H1 (cell line): ENCODE data around the gene NFASC.

ENCODE experiments used
- CEBPB ChIP-seq: IDR thresholded peaks from 2 replicates; pipeline ENCODE4 v1.6.1; 2012; ENCODE audit warnings: low read depth, low read length
- CHD2 ChIP-seq: IDR thresholded peaks from 2 replicates; pipeline ENCODE4 v1.6.1; 2012; ENCODE audit warnings: low read length, improper control_type of control experiment
- CTCF ChIP-seq, 3 experiments: IDR thresholded peaks; 1 replicate in 2 of 3; 2 replicates in 1 of 3; pipeline versions ENCODE4 v1.5.1 to v1.6.1; 2011; ENCODE audit warnings: low read length in 3 of 3, mild to moderate bottlenecking in 3 of 3, inconsistent platforms in 2 of 3, low read depth in 1 of 3, moderate library complexity in 1 of 3; ENCODE audit not compliant: insufficient read depth in 1 of 3; ENCODE audit errors: control extremely low read depth in 1 of 3
- EZH2 ChIP-seq: fragments of 200-600 bp; sonication (generic); IDR thresholded peaks from 2 replicates; pipeline ENCODE4 v1.7.1; 2012; ENCODE audit warnings: low read depth, mild to moderate bottlenecking, moderate library complexity, low read length, inconsistent platforms; ENCODE audit not compliant: severe bottlenecking
- MAFK ChIP-seq: IDR thresholded peaks from 2 replicates; pipeline ENCODE4 v1.6.1; 2012; ENCODE audit warnings: low read depth, mild to moderate bottlenecking, improper control_type of control experiment, low read length
- POLR2A ChIP-seq, 2 experiments: IDR thresholded peaks; 1 replicate in 1 of 2; 2 replicates in 1 of 2; pipeline ENCODE4 v1.6.1; 2011; ENCODE audit warnings: low read depth in 2 of 2, low read length in 2 of 2, mild to moderate bottlenecking in 2 of 2; ENCODE audit errors: control extremely low read depth in 1 of 2
- RFX5 ChIP-seq: IDR thresholded peaks from 2 replicates; pipeline ENCODE4 v1.6.1; 2011; ENCODE audit warnings: low read depth, low read length, improper control_type of control experiment, borderline replicate concordance
- SAP30 ChIP-seq: fragments of 300-600 bp; sonication (generic); IDR thresholded peaks from 2 replicates; pipeline ENCODE4 v1.7.1; 2012; ENCODE audit warnings: low read length, moderate library complexity, mild to moderate bottlenecking, inconsistent platforms; ENCODE audit not compliant: insufficient read depth, insufficient replicate concordance
- SP2 ChIP-seq: IDR thresholded peaks from 2 replicates; pipeline ENCODE4 v1.6.1; 2012; ENCODE audit warnings: mild to moderate bottlenecking, low read length, inconsistent platforms
- SRF ChIP-seq: IDR thresholded peaks from 2 replicates; pipeline ENCODE4 v1.6.1; 2011; ENCODE audit warnings: mild to moderate bottlenecking, low read depth, low read length, moderate library complexity
- TBP ChIP-seq: IDR thresholded peaks from 2 replicates; pipeline ENCODE4 v1.6.1; 2011; ENCODE audit warnings: low read depth, low read length, improper control_type of control experiment
- TEAD4 ChIP-seq: IDR thresholded peaks from 2 replicates; pipeline ENCODE4 v1.6.1; 2012; ENCODE audit warnings: low read depth, low read length, inconsistent platforms, mixed read lengths
- ZNF274 ChIP-seq: IDR thresholded peaks from 2 replicates; pipeline ENCODE4 v1.7.0; 2012; ENCODE audit warnings: low read length, borderline replicate concordance; ENCODE audit errors: extremely low read depth

DNA sequence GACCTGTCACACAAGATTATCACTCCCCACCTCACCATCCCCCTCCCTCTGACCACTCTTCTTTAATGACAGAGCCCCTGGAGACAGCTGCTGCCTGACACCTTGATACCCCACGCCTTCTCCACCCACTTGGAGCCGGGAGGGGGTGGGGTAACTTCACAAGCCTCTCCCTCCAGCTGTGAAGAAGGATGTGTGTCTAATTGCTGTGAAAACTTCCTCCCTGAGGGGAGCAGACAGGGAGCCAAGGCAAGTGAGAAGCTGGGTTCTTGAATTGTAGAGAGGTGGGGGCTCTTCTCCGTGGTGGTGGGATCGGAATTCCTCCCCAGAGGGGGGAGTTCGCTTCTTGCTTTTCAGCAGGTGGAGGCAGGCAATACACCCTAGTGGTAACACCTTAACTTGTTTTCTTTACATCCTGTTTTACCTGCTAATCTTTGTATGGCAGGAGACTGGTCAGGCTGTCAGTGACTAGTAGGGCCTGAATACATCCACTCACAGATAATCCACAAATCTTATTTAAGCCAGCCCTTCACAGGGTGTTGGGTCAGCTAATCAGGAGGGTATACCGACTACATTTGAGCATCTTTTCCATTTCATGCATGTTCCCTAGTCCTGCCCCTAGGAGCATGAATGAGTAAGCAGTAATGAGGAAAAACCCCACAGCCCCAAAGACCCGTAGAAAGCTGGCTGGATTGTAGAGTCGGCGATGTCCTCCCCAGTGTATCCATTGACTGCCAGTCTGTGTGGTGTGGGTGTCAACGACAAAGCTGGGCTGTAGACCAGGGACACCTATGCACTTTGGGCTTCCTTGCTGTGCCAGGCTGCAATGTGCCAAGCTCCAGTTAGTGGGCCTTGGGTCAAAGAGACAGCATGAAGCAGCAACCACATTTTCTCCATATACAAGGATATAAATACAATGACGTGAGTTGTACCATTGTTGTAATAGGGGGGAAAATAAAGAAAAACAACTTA lies 57.3 kb downstream of the NFASC start:
- TF ChIP-seq EZH2 (no peak), CTCF (IDR thresholded peaks at IDR 0.05; ENCODE audit: control extremely low read depth in 1 of 3, insufficient read depth in 1 of 3, low read depth in 1 of 3, low read length in 3 of 3) (peak in 1 of 3 experiments; percentile 10; a peak in 1 of 4 replicates), RFX5 (no peak), MAFK (no peak), CHD2 (no peak), ZNF274 (no peak), POLR2A (IDR thresholded peaks at IDR 0.05; ENCODE audit: control extremely low read depth in 1 of 2, low read depth in 2 of 2, low read length in 2 of 2) (no peak), CEBPB (no peak), SRF (no peak), SAP30 (no peak), SP2 (no peak), TEAD4 (no peak), TBP (no peak)
